Left colon (tissue), 2 donors: Measurements from ENCODE around the gene SMG7. TPM values are rescaled to one million over a fixed set of nuclear protein-coding genes. Genes with fewer than 3 reads are reported as not detected.

Source experiments
- ATAC-seq: fragments of 200-7000 bp; cut with Tn5 transposase; one replicate; pipeline ENCODE4 v1.9.1; 2020; ENCODE audit warnings: mild to moderate bottlenecking, moderate library complexity
- DNase-seq, 2 donors: peaks; one replicate each; pipeline ENCODE4 v3.0.0-alpha.2; 2020
- intact Hi-C, 2 donors: fragments of 100-400 bp; cut with DNase I in 1 of 2; cut with micrococcal nuclease in 1 of 2; formaldehyde crosslinking; loops; one replicate each; pipeline versions ENCODE4 v1.11.2 to v1.14.0; 2022; cut with DNase I, micrococcal nuclease
- total RNA-seq, 2 donors: library from RNA; stranded (reverse); fragmentation: NEBNext Ultra II Directional; extraction: Animal tissue kit (Norgen Biotek cat#: 25700); gene quantifications; one replicate each; pipeline ENCODE4 v1.2.1, GENCODE V29; 2021
- donor health status: DM: no; HTN: no; CAD: no.
- donor health status: DM: yes; HTN: yes; CAD: no.

The SMG7 gene
- total RNA-seq, 2 donors from 2014 or later, result 53.4 to 56.3 TPM

- ATAC-seq (no peak), DNase-seq (no peak)
- intact Hi-C loops, result no loop called here
Observed at GRCh38 chr1:183548116-183548515, 75.8 kb downstream of the SMG7 start.

GRCh38 chr1:183550915-183551314 is 78.6 kb downstream of the SMG7 start:
- ATAC-seq (no peak), DNase-seq (no peak)
- intact Hi-C loops, result no loop called here

GRCh38 chr1:183551924-183552323 is 79.6 kb downstream of the SMG7 start:
- intact Hi-C loops, result no loop called here
- no peak for ATAC-seq
- no peak for DNase-seq

- ATAC-seq (no peak), DNase-seq (no peak)
- intact Hi-C loops, result no loop called here
Observed at GRCh38 chr1:183552441-183552840, 80.1 kb downstream of the SMG7 start.

GRCh38 chr1:183552891-183553290 is 80.6 kb downstream of the SMG7 start:
- intact Hi-C loops, result no loop called here
- ATAC-seq (no peak), DNase-seq (no peak)

- intact Hi-C loops, result no loop called here
- no peak for DNase-seq
- ATAC-seq, result no peak
Observed at GRCh38 chr1:183553331-183553730, 81.0 kb downstream of the SMG7 start.

GRCh38 chr1:183553764-183554163 is 81.5 kb downstream of the SMG7 start:
- intact Hi-C loops, result no loop called here
- DNase-seq, result no peak
- no peak for ATAC-seq

GRCh38 chr1:183554577-183554976 is 82.3 kb downstream of the SMG7 start:
- intact Hi-C loops, result no loop called here
- ATAC-seq, result peak; percentile 72
- DNase-seq, result no peak

GRCh38 chr1:183559061-183559460 is 86.8 kb downstream of the SMG7 start:
- intact Hi-C loops, result no loop called here
- ATAC-seq (no peak), DNase-seq (no peak)

GRCh38 chr1:183562701-183563100 is 90.4 kb downstream of the SMG7 start:
- DNase-seq (no peak), ATAC-seq (no peak)
- intact Hi-C loops, result no loop called here

- no peak for DNase-seq
- no peak for ATAC-seq
- intact Hi-C loops, result no loop called here
Observed at GRCh38 chr1:183565261-183565660, 93.0 kb downstream of the SMG7 start.

- intact Hi-C loops, result no loop called here
- ATAC-seq (no peak), DNase-seq (no peak)
Observed at GRCh38 chr1:183566026-183566425, 93.7 kb downstream of the SMG7 start.

- intact Hi-C loops, result no loop called here
- ATAC-seq (peak; percentile 91), DNase-seq (peak; percentile 65 to 68)
Observed at GRCh38 chr1:183567584-183567983, 95.3 kb downstream of the SMG7 start.

- intact Hi-C loops, result no loop called here
- no peak for DNase-seq
Observed at GRCh38 chr1:183568176-183569021, 96.1 kb downstream of the SMG7 start.

GRCh38 chr1:183569141-183569540 is 96.8 kb downstream of the SMG7 start:
- intact Hi-C loops, result no loop called here
- ATAC-seq (no peak), DNase-seq (no peak)

More at GRCh38 chr1:183568176-183569021, 96.1 kb downstream of the SMG7 start:
- ATAC-seq, result no peak

GRCh38 chr1:183569801-183570200 is 97.5 kb downstream of the SMG7 start:
- intact Hi-C loops, result no loop called here
- ATAC-seq (no peak), DNase-seq (no peak)

- intact Hi-C loops, result no loop called here
- DNase-seq (no peak), ATAC-seq (no peak)
Observed at GRCh38 chr1:183570451-183570850, 98.2 kb downstream of the SMG7 start.

GRCh38 chr1:183571678-183572268 is 99.5 kb downstream of the SMG7 start:
- DNase-seq (no peak), ATAC-seq (no peak)
- intact Hi-C loops, result no loop called here

- intact Hi-C loops, result no loop called here
- ATAC-seq, result no peak
- no peak for DNase-seq
Observed at GRCh38 chr1:183572721-183573120, 100.4 kb downstream of the SMG7 start.

GRCh38 chr1:183575606-183576005 is 103.3 kb downstream of the SMG7 start:
- ATAC-seq (no peak), DNase-seq (no peak)
- intact Hi-C loops, result no loop called here

- intact Hi-C loops, result no loop called here
- no peak for DNase-seq
- ATAC-seq, result no peak
Observed at GRCh38 chr1:183576537-183576936, 104.2 kb downstream of the SMG7 start.
